Osteoblast (primary cell): ENCODE results near the gene IKZF3. TPM values are rescaled to one million over a fixed set of nuclear protein-coding genes. Genes with fewer than 3 reads are reported as not detected.

Experiments used
- DNase-seq: peaks from one replicate; pipeline ENCODE4 v3.0.0; 2011; ENCODE audit warnings: low spot score, mixed read lengths; ENCODE audit not compliant: insufficient read length; ENCODE audit errors: missing footprints
- H2AFZ ChIP-seq: 2 replicates; pipeline ENCODE4 v1.6.0; 2011; ENCODE audit warnings: mild to moderate bottlenecking, low read length
- H3K27ac ChIP-seq: 2 replicates; pipeline ENCODE4 v1.5.1; 2011; ENCODE audit warnings: mild to moderate bottlenecking, low read depth, low read length, moderate library complexity
- H3K27me3 ChIP-seq: 2 replicates; pipeline ENCODE4 v1.6.0; 2012; ENCODE audit warnings: mild to moderate bottlenecking, control low read depth, inconsistent platforms, low read length, moderate library complexity; ENCODE audit not compliant: insufficient read depth
- H3K36me3 ChIP-seq: 2 replicates; pipeline ENCODE4 v1.5.1; 2011; ENCODE audit warnings: mild to moderate bottlenecking, low read length, control low read depth, moderate library complexity; ENCODE audit not compliant: insufficient read depth
- H3K4me1 ChIP-seq: 2 replicates; pipeline ENCODE4 v1.5.1; 2011; ENCODE audit warnings: mild to moderate bottlenecking, low read length, control low read depth, moderate library complexity; ENCODE audit not compliant: insufficient read depth
- H3K4me2 ChIP-seq: 2 replicates; pipeline ENCODE4 v1.6.0; 2011; ENCODE audit warnings: mild to moderate bottlenecking, low read length; ENCODE audit not compliant: insufficient read depth
- H3K4me3 ChIP-seq: fragments of 200-600 bp; sonication (generic); 3 replicates; pipeline ENCODE4 v1.5.1; 2012; ENCODE audit warnings: mild to moderate bottlenecking, low read length, inconsistent platforms; ENCODE audit not compliant: insufficient read depth
- H3K79me2 ChIP-seq: 2 replicates; pipeline ENCODE4 v1.6.0; 2012; ENCODE audit warnings: mild to moderate bottlenecking, low read length, control low read depth, inconsistent platforms; ENCODE audit not compliant: insufficient read depth
- H3K9me3 ChIP-seq: 2 replicates; pipeline ENCODE4 v1.5.1; 2011; ENCODE audit warnings: low read depth, low read length, control low read depth
- H4K20me1 ChIP-seq: 2 replicates; pipeline ENCODE4 v1.6.0; 2012; ENCODE audit warnings: mild to moderate bottlenecking, low read length, control low read depth; ENCODE audit not compliant: insufficient read depth
- total RNA-seq: library from RNA; depleted of rRNA; stranded (reverse); fragments of >200 nt; gene quantifications from 2 replicates; pipeline ENCODE4 v1.2.3, GENCODE V29; 2012
- TF ChIP-seq, protein P1 (sequence below): IDR thresholded peaks from 2 replicates; pipeline ENCODE4 v1.5.1; 2011; ENCODE audit warnings: mild to moderate bottlenecking, low read depth, low read length, moderate library complexity; ENCODE audit errors: extremely low read depth

Gene IKZF3
- total RNA-seq, 1 donor, result not detected

DNA sequence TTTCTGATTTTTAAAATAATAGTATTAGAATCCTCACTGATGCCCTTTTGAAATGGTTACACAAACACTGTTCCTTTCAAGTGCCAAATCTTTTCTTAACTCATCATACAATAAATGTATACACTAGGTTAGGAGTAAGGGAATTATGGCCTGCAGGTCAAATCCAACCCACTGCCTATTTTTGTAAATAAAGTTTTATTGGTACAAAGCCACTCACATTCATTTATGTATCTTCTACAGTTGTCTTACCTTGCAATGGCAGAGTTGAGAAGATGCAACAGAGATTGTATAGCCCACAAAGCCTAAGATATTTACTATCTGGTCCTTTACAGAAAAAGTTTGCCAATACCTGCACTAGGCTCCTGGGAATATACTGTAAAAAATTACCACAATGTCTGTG lies 47.8 kb downstream of the IKZF3 start:
- Histone ChIP-seq H4K20me1 (no peaks in the 10 kb centered on the region), H3K27me3 (peaks cover 13% of the 10 kb centered on the region), H3K4me1 (no peaks in the 10 kb centered on the region), H3K4me3 (no peak overlapping the region), H2AFZ (no peak overlapping the region), H3K9me3 (no peaks in the 10 kb centered on the region), H3K4me2 (no peak overlapping the region), H3K27ac (no peak overlapping the region), H3K79me2 (no peaks in the 10 kb centered on the region), H3K36me3 (no peaks in the 10 kb centered on the region)
- no peak for DNase-seq
- TF ChIP-seq, protein P1, sequence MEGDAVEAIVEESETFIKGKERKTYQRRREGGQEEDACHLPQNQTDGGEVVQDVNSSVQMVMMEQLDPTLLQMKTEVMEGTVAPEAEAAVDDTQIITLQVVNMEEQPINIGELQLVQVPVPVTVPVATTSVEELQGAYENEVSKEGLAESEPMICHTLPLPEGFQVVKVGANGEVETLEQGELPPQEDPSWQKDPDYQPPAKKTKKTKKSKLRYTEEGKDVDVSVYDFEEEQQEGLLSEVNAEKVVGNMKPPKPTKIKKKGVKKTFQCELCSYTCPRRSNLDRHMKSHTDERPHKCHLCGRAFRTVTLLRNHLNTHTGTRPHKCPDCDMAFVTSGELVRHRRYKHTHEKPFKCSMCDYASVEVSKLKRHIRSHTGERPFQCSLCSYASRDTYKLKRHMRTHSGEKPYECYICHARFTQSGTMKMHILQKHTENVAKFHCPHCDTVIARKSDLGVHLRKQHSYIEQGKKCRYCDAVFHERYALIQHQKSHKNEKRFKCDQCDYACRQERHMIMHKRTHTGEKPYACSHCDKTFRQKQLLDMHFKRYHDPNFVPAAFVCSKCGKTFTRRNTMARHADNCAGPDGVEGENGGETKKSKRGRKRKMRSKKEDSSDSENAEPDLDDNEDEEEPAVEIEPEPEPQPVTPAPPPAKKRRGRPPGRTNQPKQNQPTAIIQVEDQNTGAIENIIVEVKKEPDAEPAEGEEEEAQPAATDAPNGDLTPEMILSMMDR, result no peak

DNA sequence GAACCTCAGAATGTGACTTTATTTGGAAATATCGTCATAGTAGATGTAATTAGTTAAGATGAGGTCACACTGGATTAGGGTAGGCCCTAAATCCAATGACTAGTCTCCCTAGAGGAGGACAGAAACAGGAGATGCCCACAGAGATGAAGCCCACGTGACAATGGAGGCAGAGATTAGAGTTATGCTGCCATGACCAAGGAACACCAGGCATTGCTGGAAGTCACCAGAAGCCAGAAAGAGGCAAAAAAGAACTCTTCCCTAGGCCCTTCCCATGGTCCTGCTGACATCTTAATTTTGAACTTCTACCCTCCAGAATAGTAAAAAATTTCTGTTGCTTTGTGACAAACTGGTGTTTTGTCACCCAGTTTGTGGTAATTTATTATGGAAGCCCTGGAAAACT lies 49.6 kb downstream of the IKZF3 start:
- no peak overlapping the region for H3K27ac ChIP-seq
- TF ChIP-seq, protein P1, result no peak
- H3K4me1 ChIP-seq, result no peaks in the 10 kb centered on the region
- peaks cover 14% of the 10 kb centered on the region for H3K27me3 ChIP-seq
- no peak overlapping the region for H2AFZ ChIP-seq
- no peaks in the 10 kb centered on the region for H4K20me1 ChIP-seq
- H3K9me3 ChIP-seq, result no peaks in the 10 kb centered on the region
- no peaks in the 10 kb centered on the region for H3K79me2 ChIP-seq
- no peak overlapping the region for H3K4me2 ChIP-seq
- no peak overlapping the region for H3K4me3 ChIP-seq
- DNase-seq, result no peak
- no peaks in the 10 kb centered on the region for H3K36me3 ChIP-seq

DNA sequence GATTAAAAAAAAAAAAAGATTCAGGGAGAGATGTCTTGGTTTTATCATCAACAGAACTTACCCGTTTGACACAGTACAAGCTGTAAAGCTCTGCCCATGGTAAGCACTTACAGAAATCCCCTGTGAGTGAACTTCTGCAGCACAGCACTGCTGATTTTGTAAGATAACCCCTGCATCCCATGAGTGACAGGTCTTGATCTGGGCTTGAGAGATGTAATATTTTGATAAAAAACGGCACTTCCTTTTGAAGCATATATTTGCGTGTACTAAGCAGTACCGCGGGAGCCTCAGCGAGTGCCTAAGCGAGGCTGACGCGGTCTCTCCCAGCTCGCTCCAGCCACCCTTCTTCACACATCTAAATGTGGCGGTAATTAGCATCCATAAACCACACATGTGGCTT lies 50.5 kb downstream of the IKZF3 start:
- Histone ChIP-seq H3K4me1 (no peaks in the 10 kb centered on the region), H3K27me3 (peaks cover 19% of the 10 kb centered on the region), H3K4me3 (no peak overlapping the region), H3K9me3 (no peaks in the 10 kb centered on the region), H2AFZ (no peak overlapping the region), H3K36me3 (no peaks in the 10 kb centered on the region), H4K20me1 (no peaks in the 10 kb centered on the region), H3K79me2 (no peaks in the 10 kb centered on the region), H3K27ac (no peak overlapping the region), H3K4me2 (no peak overlapping the region)
- TF ChIP-seq, protein P1, result no peak
- DNase-seq, result no peak

DNA sequence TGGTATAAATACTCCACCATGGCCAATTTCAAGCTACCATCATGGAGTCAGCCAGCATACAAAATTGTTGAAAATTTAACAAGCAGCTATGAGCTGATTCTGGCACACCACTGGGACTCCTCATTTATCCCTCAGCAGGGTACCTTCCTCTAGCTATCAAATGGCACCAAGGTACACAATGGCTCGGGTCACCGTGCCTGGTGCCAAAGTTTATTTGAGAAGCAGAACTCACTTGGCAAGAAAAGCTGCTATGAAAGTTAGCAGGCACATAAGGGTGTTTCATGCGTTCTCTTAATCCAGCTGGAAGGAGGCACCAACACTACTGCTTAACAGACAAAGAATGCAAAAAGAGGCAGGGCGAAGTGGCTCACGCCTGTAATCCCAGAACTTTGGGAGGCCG lies 51.6 kb downstream of the IKZF3 start:
- TF ChIP-seq, protein P1, result no peak
- H3K79me2 ChIP-seq, result no peaks in the 10 kb centered on the region
- peaks cover 27% of the 10 kb centered on the region for H3K27me3 ChIP-seq

More for the DNA sequence above, 51.6 kb downstream of the IKZF3 start:
- no peak overlapping the region for H3K27ac ChIP-seq
- H3K9me3 ChIP-seq, result no peaks in the 10 kb centered on the region
- no peaks in the 10 kb centered on the region for H3K4me1 ChIP-seq
- H3K36me3 ChIP-seq, result no peaks in the 10 kb centered on the region
- no peak for DNase-seq
- H3K4me3 ChIP-seq, result no peak overlapping the region
- H4K20me1 ChIP-seq, result no peaks in the 10 kb centered on the region
- no peak overlapping the region for H2AFZ ChIP-seq
- H3K4me2 ChIP-seq, result no peak overlapping the region
